Mononuclear cell (primary cell): ENCODE measurements around the gene GSG1L2. TPM values are rescaled to one million over a fixed set of nuclear protein-coding genes. Genes with fewer than 3 reads are reported as not detected.

Source experiments
- H3K27me3 ChIP-seq: 2 replicates; pipeline ENCODE4 v1.6.0; 2011; ENCODE audit warnings: low read length, control low read depth; ENCODE audit not compliant: insufficient read depth
- H3K4me1 ChIP-seq: 2 replicates; pipeline ENCODE4 v1.5.1; 2011; ENCODE audit warnings: mild to moderate bottlenecking, low read length, control low read depth; ENCODE audit not compliant: insufficient read depth
- H3K4me3 ChIP-seq: 2 replicates; pipeline ENCODE4 v1.5.1; 2011; ENCODE audit warnings: mild to moderate bottlenecking, low read length, moderate library complexity
- H3K9me3 ChIP-seq: 2 replicates; pipeline ENCODE4 v1.5.1; 2011; ENCODE audit warnings: low read depth, mild to moderate bottlenecking, control low read depth, low read length
- total RNA-seq: library from RNA; depleted of rRNA; stranded (reverse); fragments of >200 nt; gene quantifications from one replicate; pipeline ENCODE4 v1.2.3, GENCODE V29; 2012

GSG1L2 gene
- total RNA-seq, 1 donor: not detected

GRCh38 chr17:9837551-9838471 lies 15.9 kb upstream of the GSG1L2 start:
- no peak overlapping the region for H3K4me3 ChIP-seq
- H3K4me1 ChIP-seq: no peaks in the 10 kb centered on the region
- H3K27me3 ChIP-seq: no peaks in the 10 kb centered on the region
- no peaks in the 10 kb centered on the region for H3K9me3 ChIP-seq

GRCh38 chr17:9833922-9834321 lies 12.0 kb upstream of the GSG1L2 start:
- H3K27me3 ChIP-seq: no peaks in the 10 kb centered on the region
- H3K4me3 ChIP-seq: no peak overlapping the region
- no peaks in the 10 kb centered on the region for H3K9me3 ChIP-seq
- no peaks in the 10 kb centered on the region for H3K4me1 ChIP-seq

GRCh38 chr17:9830711-9831110 lies 8.8 kb upstream of the GSG1L2 start:
- no peaks in the 10 kb centered on the region for H3K9me3 ChIP-seq
- no peak overlapping the region for H3K4me3 ChIP-seq
- H3K4me1 ChIP-seq: no peaks in the 10 kb centered on the region
- no peaks in the 10 kb centered on the region for H3K27me3 ChIP-seq

- Histone ChIP-seq H3K9me3 (no peaks in the 10 kb centered on the region), H3K4me1 (no peaks in the 10 kb centered on the region), H3K4me3 (no peak overlapping the region), H3K27me3 (no peaks in the 10 kb centered on the region)
Observed at GRCh38 chr17:9829343-9829742, 7.5 kb upstream of the GSG1L2 start.

GRCh38 chr17:9828296-9829295 lies 6.7 kb upstream of the GSG1L2 start:
- H3K4me1 ChIP-seq: no peaks in the 10 kb centered on the region
- no peaks in the 10 kb centered on the region for H3K9me3 ChIP-seq
- no peaks in the 10 kb centered on the region for H3K27me3 ChIP-seq
- H3K4me3 ChIP-seq: no peak overlapping the region

- H3K4me3 ChIP-seq: no peak within 1 kb of the TSS
- H3K4me1 ChIP-seq: no peaks in the 10 kb centered on the region
- no peaks in the 10 kb centered on the region for H3K27me3 ChIP-seq
- H3K9me3 ChIP-seq: no peaks in the 10 kb centered on the region
Observed at GRCh38 chr17:9825641-9826150, 3.8 kb upstream of the GSG1L2 start, which contains the start of gene GLP2R. Gene GLP2R (plus strand): TSS chr17:9825924. CDS start chr17:9826064, 140 bp downstream.

- H3K4me1 ChIP-seq: no peaks in the 10 kb centered on the region
- H3K9me3 ChIP-seq: no peaks in the 10 kb centered on the region
- H3K27me3 ChIP-seq: no peaks in the 10 kb centered on the region
- H3K4me3 ChIP-seq: no peak overlapping the region
Observed at GRCh38 chr17:9824797-9825338, 3.0 kb upstream of the GSG1L2 start.

GRCh38 chr17:9824094-9824493 lies 2.2 kb upstream of the GSG1L2 start:
- Histone ChIP-seq H3K9me3 (no peaks in the 10 kb centered on the region), H3K4me1 (no peaks in the 10 kb centered on the region), H3K27me3 (no peaks in the 10 kb centered on the region), H3K4me3 (no peak overlapping the region)

GRCh38 chr17:9820448-9820847 lies 1.4 kb downstream of the GSG1L2 start:
- Histone ChIP-seq H3K9me3 (no peaks in the 10 kb centered on the region), H3K4me1 (no peaks in the 10 kb centered on the region), H3K4me3 (no peak overlapping the region), H3K27me3 (no peaks in the 10 kb centered on the region)

GRCh38 chr17:9818760-9819159 lies 3.1 kb downstream of the GSG1L2 start:
- Histone ChIP-seq H3K4me1 (no peaks in the 10 kb centered on the region), H3K4me3 (no peak overlapping the region), H3K9me3 (no peaks in the 10 kb centered on the region), H3K27me3 (no peaks in the 10 kb centered on the region)

- H3K27me3 ChIP-seq: no peaks in the 10 kb centered on the region
- no peaks in the 10 kb centered on the region for H3K4me1 ChIP-seq
- H3K4me3 ChIP-seq: no peak overlapping the region
- H3K9me3 ChIP-seq: no peaks in the 10 kb centered on the region
Observed at GRCh38 chr17:9817086-9817485, 4.8 kb downstream of the GSG1L2 start.

- Histone ChIP-seq H3K27me3 (no peaks in the 10 kb centered on the region), H3K4me1 (no peaks in the 10 kb centered on the region), H3K4me3 (no peak overlapping the region), H3K9me3 (no peaks in the 10 kb centered on the region)
Observed at GRCh38 chr17:9816472-9816871, 5.4 kb downstream of the GSG1L2 start.

GRCh38 chr17:9814337-9814945 lies 7.4 kb downstream of the GSG1L2 start:
- no peak overlapping the region for H3K4me3 ChIP-seq
- peaks cover 2% of the 10 kb centered on the region for H3K27me3 ChIP-seq
- H3K4me1 ChIP-seq: no peaks in the 10 kb centered on the region
- H3K9me3 ChIP-seq: no peaks in the 10 kb centered on the region

- H3K4me3 ChIP-seq: no peak overlapping the region
- no peaks in the 10 kb centered on the region for H3K9me3 ChIP-seq
- peaks cover 2% of the 10 kb centered on the region for H3K27me3 ChIP-seq
- H3K4me1 ChIP-seq: no peaks in the 10 kb centered on the region
Observed at GRCh38 chr17:9813166-9813565, 8.7 kb downstream of the GSG1L2 start.
